ENCODE results near the gene MICAL2.

The MICAL2 gene

GRCh38 chr11:12251666-12252560 lies 141.5 kb downstream of the MICAL2 start:
- no CpG with 5 or more reads among the region's 5 CpGs for WGBS (ENCODE audit: extremely low coverage, insufficient coverage, insufficient read length)
- H2AFZ ChIP-seq (ENCODE audit: insufficient read depth, low read length, poor library complexity) = no peak overlapping the region
- H3K18ac ChIP-seq (ENCODE audit: low read length) = no peak overlapping the region
- no peaks in the 10 kb centered on the region for H3K79me1 ChIP-seq (ENCODE audit: low read length)
- H3K27ac ChIP-seq (ENCODE audit: low read depth, low read length) = no peak overlapping the region
- H3K9me3 ChIP-seq (ENCODE audit: insufficient read depth, low read depth, low read length) = no peaks in the 10 kb centered on the region
- H3K4me2 ChIP-seq (ENCODE audit: low read length) = no peak overlapping the region
- H2BK120ac ChIP-seq (ENCODE audit: insufficient read depth, low read length, poor library complexity) = no peak overlapping the region
- no peak overlapping the region for H4K91ac ChIP-seq (ENCODE audit: low read depth, low read length)
- H3K9ac ChIP-seq (ENCODE audit: low read length) = no peak overlapping the region
- H3K14ac ChIP-seq (ENCODE audit: low read length) = no peak overlapping the region
- no peak overlapping the region for H4K12ac ChIP-seq (ENCODE audit: low read depth, low read length)
- no peak overlapping the region for H3K23ac ChIP-seq (ENCODE audit: low read length)
- H3K4me1 ChIP-seq (ENCODE audit: control insufficient read depth in 1 of 2, insufficient read depth in 2 of 2, low read length in 2 of 2) = peaks cover 7 to 10% of the 10 kb centered on the region in 2 experiments
- H3K27me3 ChIP-seq (ENCODE audit: insufficient read depth, low read length) = no peaks in the 10 kb centered on the region
- H4K8ac ChIP-seq (ENCODE audit: low read depth, low read length) = no peak overlapping the region
- no peak overlapping the region for H2BK5ac ChIP-seq (ENCODE audit: low read depth, low read length, poor library complexity)
- peaks cover 7 to 18% of the 10 kb centered on the region in 2 experiments for H3K36me3 ChIP-seq (ENCODE audit: control insufficient read depth in 1 of 2, insufficient read depth in 2 of 2, low read length in 2 of 2)
- H3K4me3 ChIP-seq (ENCODE audit: low read depth, low read length) = no peak overlapping the region
- DNase-seq = no peak
- H2BK12ac ChIP-seq (ENCODE audit: low read length) = no peak overlapping the region
- H2AK5ac ChIP-seq (ENCODE audit: low read length) = no peak overlapping the region
- no peaks in the 10 kb centered on the region for H3K79me2 ChIP-seq (ENCODE audit: control insufficient read depth, insufficient read depth, low read length, poor library complexity)
- no peak overlapping the region for H3K4ac ChIP-seq (ENCODE audit: low read depth, low read length)

- no CpG with 5 or more reads among the region's 7 CpGs for WGBS (ENCODE audit: extremely low coverage, insufficient coverage, insufficient read length)
- Histone ChIP-seq H4K91ac (ENCODE audit: low read depth, low read length) (no peak overlapping the region), H3K9me3 (ENCODE audit: insufficient read depth, low read depth, low read length) (no peaks in the 10 kb centered on the region), H3K36me3 (ENCODE audit: control insufficient read depth in 1 of 2, insufficient read depth in 2 of 2, low read length in 2 of 2) (peaks cover 9 to 25% of the 10 kb centered on the region in 2 experiments), H3K27me3 (ENCODE audit: insufficient read depth, low read length) (no peaks in the 10 kb centered on the region), H3K4me2 (ENCODE audit: low read length) (no peak overlapping the region), H2BK12ac (ENCODE audit: low read length) (no peak overlapping the region), H4K12ac (ENCODE audit: low read depth, low read length) (no peak overlapping the region), H3K4ac (ENCODE audit: low read depth, low read length) (no peak overlapping the region), H3K14ac (ENCODE audit: low read length) (no peak overlapping the region), H3K23ac (ENCODE audit: low read length) (no peak overlapping the region), H3K4me3 (ENCODE audit: low read depth, low read length) (no peak overlapping the region), H4K8ac (ENCODE audit: low read depth, low read length) (no peak overlapping the region), H3K79me1 (ENCODE audit: low read length) (no peaks in the 10 kb centered on the region), H3K18ac (ENCODE audit: low read length) (no peak overlapping the region), H2AK5ac (ENCODE audit: low read length) (no peak overlapping the region), H3K9ac (ENCODE audit: low read length) (no peak overlapping the region), H2BK5ac (ENCODE audit: low read depth, low read length, poor library complexity) (no peak overlapping the region), H3K79me2 (ENCODE audit: control insufficient read depth, insufficient read depth, low read length, poor library complexity) (no peaks in the 10 kb centered on the region), H3K4me1 (ENCODE audit: control insufficient read depth in 1 of 2, insufficient read depth in 2 of 2, low read length in 2 of 2) (peaks cover 5 to 8% of the 10 kb centered on the region in 2 experiments), H2AFZ (ENCODE audit: insufficient read depth, low read length, poor library complexity) (no peak overlapping the region), H3K27ac (ENCODE audit: low read depth, low read length) (no peak overlapping the region), H2BK120ac (ENCODE audit: insufficient read depth, low read length, poor library complexity) (no peak overlapping the region)
- no peak for DNase-seq
Observed at GRCh38 chr11:12253843-12254281, 143.5 kb downstream of the MICAL2 start.

DNA sequence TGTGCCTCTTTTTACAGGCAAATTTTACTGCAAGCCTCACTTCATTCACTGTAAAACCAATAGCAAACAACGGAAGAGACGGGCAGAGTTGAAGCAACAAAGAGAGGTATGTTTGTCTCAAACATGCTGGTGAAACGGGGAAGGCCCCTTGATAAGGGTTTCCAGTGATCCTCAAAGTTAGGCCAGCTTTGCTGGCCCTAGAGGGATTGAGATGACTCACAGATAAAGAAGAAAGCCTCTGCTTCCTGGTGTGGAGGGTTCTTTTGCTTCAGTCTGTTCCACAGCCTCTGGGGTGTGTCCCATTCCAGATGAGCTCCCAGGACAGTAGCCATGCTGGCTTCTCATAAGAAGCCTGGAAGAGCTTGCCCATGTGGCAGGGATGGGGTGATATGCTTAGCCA lies 148.1 kb downstream of the MICAL2 start:
- Histone ChIP-seq H4K12ac (ENCODE audit: low read depth, low read length) (no peak overlapping the region), H3K79me2 (ENCODE audit: control insufficient read depth, insufficient read depth, low read length, poor library complexity) (no peaks in the 10 kb centered on the region), H3K4ac (ENCODE audit: low read depth, low read length) (no peak overlapping the region), H3K23ac (ENCODE audit: low read length) (no peak overlapping the region), H3K4me2 (ENCODE audit: low read length) (no peak overlapping the region), H3K27ac (ENCODE audit: low read depth, low read length) (no peak overlapping the region), H3K4me3 (ENCODE audit: low read depth, low read length) (no peak overlapping the region), H2AFZ (ENCODE audit: insufficient read depth, low read length, poor library complexity) (no peak overlapping the region), H4K91ac (ENCODE audit: low read depth, low read length) (no peak overlapping the region), H3K9ac (ENCODE audit: low read length) (no peak overlapping the region), H2BK120ac (ENCODE audit: insufficient read depth, low read length, poor library complexity) (no peak overlapping the region), H2BK5ac (ENCODE audit: low read depth, low read length, poor library complexity) (no peak overlapping the region), H4K8ac (ENCODE audit: low read depth, low read length) (no peak overlapping the region), H3K18ac (ENCODE audit: low read length) (no peak overlapping the region), H3K36me3 (ENCODE audit: control insufficient read depth in 1 of 2, insufficient read depth in 2 of 2, low read length in 2 of 2) (peaks cover 9 to 18% of the 10 kb centered on the region in 2 experiments), H3K27me3 (ENCODE audit: insufficient read depth, low read length) (no peaks in the 10 kb centered on the region), H3K79me1 (ENCODE audit: low read length) (no peaks in the 10 kb centered on the region), H3K14ac (ENCODE audit: low read length) (no peak overlapping the region), H2AK5ac (ENCODE audit: low read length) (no peak overlapping the region), H3K9me3 (ENCODE audit: insufficient read depth, low read depth, low read length) (no peaks in the 10 kb centered on the region), H2BK12ac (ENCODE audit: low read length) (no peak overlapping the region), H3K4me1 (ENCODE audit: control insufficient read depth in 1 of 2, insufficient read depth in 2 of 2, low read length in 2 of 2) (peaks cover 13 to 19% of the 10 kb centered on the region in 2 experiments)
- WGBS (ENCODE audit: extremely low coverage, insufficient coverage, insufficient read length) = no CpG with 5 or more reads among the region's 3 CpGs
- DNase-seq = peak; percentile 85 to 88

DNA sequence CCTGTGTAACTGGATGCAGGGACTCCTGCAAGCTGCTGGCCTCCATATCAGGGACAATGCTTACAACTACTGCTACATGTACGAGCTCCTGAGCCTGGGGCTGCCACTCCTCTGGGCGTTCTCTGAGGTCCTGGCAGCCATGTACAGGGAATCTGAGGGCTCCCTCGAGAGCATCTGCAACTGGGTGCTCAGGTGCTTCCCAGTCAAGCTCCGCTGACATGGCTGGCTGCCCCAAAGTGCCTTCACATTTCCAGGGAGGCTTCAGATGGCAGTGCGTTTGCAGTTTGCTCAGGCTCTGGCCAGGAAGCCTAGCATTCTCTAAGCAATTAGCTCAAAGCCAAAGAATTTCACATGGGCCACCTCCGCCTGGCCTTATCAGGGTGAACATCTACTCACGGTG lies 149.6 kb downstream of the MICAL2 start:
- peak; percentile 65 to 80 for DNase-seq
- H3K36me3 ChIP-seq (ENCODE audit: control insufficient read depth in 1 of 2, insufficient read depth in 2 of 2, low read length in 2 of 2) = peaks cover 9 to 16% of the 10 kb centered on the region in 2 experiments
- H2BK12ac ChIP-seq (ENCODE audit: low read length) = no peak overlapping the region
- no CpG with 5 or more reads among the region's 7 CpGs for WGBS (ENCODE audit: extremely low coverage, insufficient coverage, insufficient read length)
- H3K18ac ChIP-seq (ENCODE audit: low read length) = no peak overlapping the region
- no peak overlapping the region for H3K4ac ChIP-seq (ENCODE audit: low read depth, low read length)
- H3K79me1 ChIP-seq (ENCODE audit: low read length) = no peaks in the 10 kb centered on the region
- H4K8ac ChIP-seq (ENCODE audit: low read depth, low read length) = no peak overlapping the region
- H4K91ac ChIP-seq (ENCODE audit: low read depth, low read length) = no peak overlapping the region
- no peak overlapping the region for H3K4me2 ChIP-seq (ENCODE audit: low read length)
- no peaks in the 10 kb centered on the region for H3K9me3 ChIP-seq (ENCODE audit: insufficient read depth, low read depth, low read length)
- no peak overlapping the region for H2BK5ac ChIP-seq (ENCODE audit: low read depth, low read length, poor library complexity)
- peaks cover 13 to 19% of the 10 kb centered on the region in 2 experiments for H3K4me1 ChIP-seq (ENCODE audit: control insufficient read depth in 1 of 2, insufficient read depth in 2 of 2, low read length in 2 of 2)
- no peak overlapping the region for H3K27ac ChIP-seq (ENCODE audit: low read depth, low read length)
- no peak overlapping the region for H2AK5ac ChIP-seq (ENCODE audit: low read length)
- no peak overlapping the region for H3K4me3 ChIP-seq (ENCODE audit: low read depth, low read length)
- no peaks in the 10 kb centered on the region for H3K79me2 ChIP-seq (ENCODE audit: control insufficient read depth, insufficient read depth, low read length, poor library complexity)
- H4K12ac ChIP-seq (ENCODE audit: low read depth, low read length) = no peak overlapping the region
- H3K14ac ChIP-seq (ENCODE audit: low read length) = no peak overlapping the region
- no peak overlapping the region for H2BK120ac ChIP-seq (ENCODE audit: insufficient read depth, low read length, poor library complexity)
- H3K9ac ChIP-seq (ENCODE audit: low read length) = no peak overlapping the region
- no peaks in the 10 kb centered on the region for H3K27me3 ChIP-seq (ENCODE audit: insufficient read depth, low read length)
- H3K23ac ChIP-seq (ENCODE audit: low read length) = no peak overlapping the region
- no peak overlapping the region for H2AFZ ChIP-seq (ENCODE audit: insufficient read depth, low read length, poor library complexity)

Data from trophoblast cell (in vitro differentiated cells and primary cell).